Keratinocyte (primary cell): ENCODE data around the gene PTPRR. TPM values are rescaled to one million over a fixed set of nuclear protein-coding genes. Genes with fewer than 3 reads are reported as not detected.

Experiments used
- DNase-seq: peaks from one replicate; pipeline ENCODE4 v3.0.0-alpha.2; 2011; ENCODE audit warnings: low read depth, missing footprints, low spot score
- FAIRE-seq: peaks from 2 replicates; lab custom pipeline; 2011; peaks lifted over from hg19 to GRCh38; lab: Jason Lieb, UNC
- H2AFZ ChIP-seq: 2 replicates; pipeline ENCODE4 v1.6.0; 2012; ENCODE audit warnings: low read length, control low read depth, inconsistent platforms; ENCODE audit not compliant: control insufficient read depth
- H3K27ac ChIP-seq: 2 replicates; pipeline ENCODE4 v1.5.1; 2011; ENCODE audit warnings: low read length; ENCODE audit not compliant: control insufficient read depth, insufficient read depth
- H3K27me3 ChIP-seq: 3 replicates; pipeline ENCODE4 v1.6.0; 2011; ENCODE audit warnings: low read length; ENCODE audit not compliant: control insufficient read depth, insufficient read depth; ENCODE audit errors: extremely low read depth
- H3K36me3 ChIP-seq, 2 experiments: 2 replicates in 1 of 2; 3 replicates in 1 of 2; pipeline ENCODE4 v1.5.1; 2011; ENCODE audit warnings: low read length in 2 of 2, mild to moderate bottlenecking in 1 of 2; ENCODE audit not compliant: control insufficient read depth in 2 of 2, insufficient read depth in 2 of 2; ENCODE audit errors: extremely low read depth in 1 of 2
- H3K4me1 ChIP-seq: 3 replicates; pipeline ENCODE4 v1.5.1; 2011; ENCODE audit warnings: low read length; ENCODE audit not compliant: control insufficient read depth, insufficient read depth; ENCODE audit errors: extremely low read depth
- H3K4me2 ChIP-seq: 3 replicates; pipeline ENCODE4 v1.6.0; 2011; ENCODE audit warnings: low read depth, low read length; ENCODE audit not compliant: control insufficient read depth, insufficient read depth; ENCODE audit errors: extremely low read depth
- H3K4me3 ChIP-seq, 3 experiments: fragments of 200-600 bp in 1 of 3; sonication (generic) in 1 of 3; 2 replicates in 2 of 3; 3 replicates in 1 of 3; pipeline ENCODE4 v1.5.1; 2011 to 2016; ENCODE audit warnings: low read length in 3 of 3, mild to moderate bottlenecking in 3 of 3, control low read depth in 2 of 3, inconsistent platforms in 1 of 3, low read depth in 1 of 3, mixed read lengths in 1 of 3, mixed run types in 1 of 3, moderate library complexity in 1 of 3; ENCODE audit not compliant: control insufficient read depth in 2 of 3, insufficient read depth in 2 of 3; ENCODE audit errors: extremely low read depth in 1 of 3
- H3K79me2 ChIP-seq: 2 replicates; pipeline ENCODE4 v1.6.0; 2012; ENCODE audit warnings: low read length; ENCODE audit not compliant: control insufficient read depth, insufficient read depth
- H3K9ac ChIP-seq: 3 replicates; pipeline ENCODE4 v1.6.0; 2011; ENCODE audit warnings: low read length; ENCODE audit not compliant: control insufficient read depth, insufficient read depth; ENCODE audit errors: extremely low read depth
- H3K9me1 ChIP-seq: 3 replicates; pipeline ENCODE4 v1.6.0; 2011; ENCODE audit warnings: low read length; ENCODE audit not compliant: control insufficient read depth, insufficient read depth; ENCODE audit errors: extremely low read depth
- H3K9me3 ChIP-seq: 2 replicates; pipeline ENCODE4 v1.5.1; 2012; ENCODE audit warnings: low read depth, low read length; ENCODE audit not compliant: control insufficient read depth
- H4K20me1 ChIP-seq: 3 replicates; pipeline ENCODE4 v1.6.0; 2011; ENCODE audit warnings: low read length; ENCODE audit not compliant: control insufficient read depth, insufficient read depth; ENCODE audit errors: extremely low read depth
- CTCF ChIP-seq, 3 experiments: IDR thresholded peaks in 1 of 3; conservative IDR thresholded peaks in 1 of 3; optimal IDR thresholded peaks in 1 of 3; 2 replicates in 2 of 3; 3 replicates in 1 of 3; pipeline versions ENCODE3 to v1.5.1; 2011; ENCODE audit warnings: low read length in 3 of 3, mild to moderate bottlenecking in 3 of 3, moderate library complexity in 2 of 3, control low read depth in 1 of 3, inconsistent platforms in 1 of 3; ENCODE audit not compliant: insufficient read depth in 2 of 3; ENCODE audit errors: extremely low read depth in 1 of 3
- EZH2 ChIP-seq: IDR thresholded peaks from one replicate; pipeline ENCODE4 v1.6.1; 2012; ENCODE audit warnings: inconsistent platforms, mild to moderate bottlenecking, low read length, moderate library complexity
- dilution Hi-C: fragments of 300-500 bp; cut with MboI; formaldehyde crosslinking; loops from one replicate; pipeline ENCODE4 v1.7.0; 2020; ENCODE audit warnings: low sequenced_read_pairs; ENCODE audit not compliant: extremely low pct_ligation_motif_present
- polyA plus RNA-seq, 5 experiments: library from polyadenylated mRNA; depleted of rRNA in 3 of 5; stranded (reverse) in 3 of 5; stranded (forward) in 1 of 5; unstranded in 1 of 5; fragments of >200 nt; gene quantifications; 1 replicate in 1 of 5; 2 replicates in 3 of 5; 3 replicates in 1 of 5; pipeline versions ENCODE4 v1.2.1 to v1.2.3, GENCODE V29; 2011 to 2012; ENCODE audit warnings: missing spikeins in 2 of 5, low read depth in 1 of 5, low replicate concordance in 1 of 5

The PTPRR gene
- polyA plus RNA-seq, 1 donor (not counting 4 experiments of a cell fraction or from before 2014, with no cell fraction given): 3.1 TPM

DNA sequence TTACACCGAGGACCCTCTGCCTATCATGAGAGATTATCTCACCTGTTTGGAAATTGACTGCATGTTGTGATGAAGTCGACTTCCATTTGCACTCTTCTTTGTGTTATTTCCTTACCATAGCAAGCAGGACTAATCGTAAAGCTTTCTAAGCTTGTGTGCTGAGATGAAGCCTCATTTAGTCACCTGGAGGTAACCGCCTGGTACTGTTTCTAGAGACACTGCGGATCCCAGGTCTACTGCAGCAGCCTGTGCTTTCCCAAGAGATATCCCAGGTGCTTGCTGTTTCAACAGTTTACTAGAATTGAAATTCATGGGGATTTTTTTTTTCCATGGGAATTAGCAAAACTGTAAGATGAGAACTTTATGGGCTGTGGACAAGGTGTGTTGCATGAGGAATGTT lies 131.8 kb downstream of the PTPRR start:
- Histone ChIP-seq H3K36me3 (no peaks in the 10 kb centered on the region), H3K9me1 (no peaks in the 10 kb centered on the region), H2AFZ (no peak overlapping the region), H3K9ac (no peak overlapping the region), H3K9me3 (no peaks in the 10 kb centered on the region), H3K79me2 (no peaks in the 10 kb centered on the region), H3K4me3 (no peak overlapping the region), H4K20me1 (no peaks in the 10 kb centered on the region), H3K27me3 (no peaks in the 10 kb centered on the region), H3K27ac (no peak overlapping the region), H3K4me1 (no peaks in the 10 kb centered on the region), H3K4me2 (no peak overlapping the region)
- dilution Hi-C loops: no loop called here
- no peak for DNase-seq
- FAIRE-seq: no peak
- no peak for TF ChIP-seq CTCF (optimal IDR thresholded peaks at IDR 0.05 in 1 of 3, IDR thresholded peaks at IDR 0.05 in 1 of 3, conservative IDR thresholded peaks at IDR 0.05 in 1 of 3; ENCODE audit: extremely low read depth in 1 of 3, insufficient read depth in 2 of 3, low read length in 3 of 3)
- TF ChIP-seq EZH2: no peak

GRCh38 chr12:70787612-70788011 lies 132.9 kb downstream of the PTPRR start:
- DNase-seq (no peak), FAIRE-seq (no peak)
- H3K4me1 ChIP-seq: no peaks in the 10 kb centered on the region
- H2AFZ ChIP-seq: no peak overlapping the region
- H3K27me3 ChIP-seq: no peaks in the 10 kb centered on the region
- H3K36me3 ChIP-seq: no peaks in the 10 kb centered on the region
- H3K9me1 ChIP-seq: no peaks in the 10 kb centered on the region
- H3K9ac ChIP-seq: no peak overlapping the region
- H3K9me3 ChIP-seq: no peaks in the 10 kb centered on the region
- no peaks in the 10 kb centered on the region for H3K79me2 ChIP-seq
- TF ChIP-seq EZH2 (no peak), CTCF (optimal IDR thresholded peaks at IDR 0.05 in 1 of 3, IDR thresholded peaks at IDR 0.05 in 1 of 3, conservative IDR thresholded peaks at IDR 0.05 in 1 of 3; ENCODE audit: extremely low read depth in 1 of 3, insufficient read depth in 2 of 3, low read length in 3 of 3) (no peak)
- H3K27ac ChIP-seq: no peak overlapping the region
- no peaks in the 10 kb centered on the region for H4K20me1 ChIP-seq
- H3K4me3 ChIP-seq: no peak overlapping the region
- H3K4me2 ChIP-seq: no peak overlapping the region
- dilution Hi-C loops: no loop called here
